GM12891 (cell line): Measurements from ENCODE around the gene LCN2.

ENCODE experiments used
- DNase-seq: peaks from one replicate; pipeline ENCODE4 v3.0.0; 2011; ENCODE audit warnings: low spot score; ENCODE audit not compliant: insufficient read length
- FAIRE-seq: peaks from 2 replicates; lab custom pipeline; 2011; peaks lifted over from hg19 to GRCh38; lab: Jason Lieb, UNC
- PAX5 ChIP-seq: IDR thresholded peaks from 2 replicates; pipeline ENCODE4 v1.6.1; 2011; ENCODE audit warnings: low read length, moderate library complexity, mild to moderate bottlenecking; ENCODE audit not compliant: insufficient read depth, severe bottlenecking
- POLR2A ChIP-seq: IDR thresholded peaks from 2 replicates; pipeline ENCODE4 v1.6.1; 2011; ENCODE audit warnings: low read depth, low read length, control low read depth
- POLR2AphosphoS5 ChIP-seq: IDR thresholded peaks from 2 replicates; pipeline ENCODE4 v1.6.1; 2011; ENCODE audit warnings: low read depth, low read length, control low read depth
- POU2F2 ChIP-seq: IDR thresholded peaks from 2 replicates; pipeline ENCODE4 v1.6.1; 2011; ENCODE audit warnings: low read depth, mild to moderate bottlenecking, control low read depth, low read length, moderate library complexity
- SPI1 ChIP-seq: IDR thresholded peaks from 2 replicates; pipeline ENCODE4 v1.6.1; 2011; ENCODE audit warnings: low read depth, low read length, control low read depth
- TAF1 ChIP-seq: IDR thresholded peaks from 2 replicates; pipeline ENCODE4 v1.6.1; 2011; ENCODE audit warnings: low read depth, low read length, control low read depth

Gene LCN2

DNA sequence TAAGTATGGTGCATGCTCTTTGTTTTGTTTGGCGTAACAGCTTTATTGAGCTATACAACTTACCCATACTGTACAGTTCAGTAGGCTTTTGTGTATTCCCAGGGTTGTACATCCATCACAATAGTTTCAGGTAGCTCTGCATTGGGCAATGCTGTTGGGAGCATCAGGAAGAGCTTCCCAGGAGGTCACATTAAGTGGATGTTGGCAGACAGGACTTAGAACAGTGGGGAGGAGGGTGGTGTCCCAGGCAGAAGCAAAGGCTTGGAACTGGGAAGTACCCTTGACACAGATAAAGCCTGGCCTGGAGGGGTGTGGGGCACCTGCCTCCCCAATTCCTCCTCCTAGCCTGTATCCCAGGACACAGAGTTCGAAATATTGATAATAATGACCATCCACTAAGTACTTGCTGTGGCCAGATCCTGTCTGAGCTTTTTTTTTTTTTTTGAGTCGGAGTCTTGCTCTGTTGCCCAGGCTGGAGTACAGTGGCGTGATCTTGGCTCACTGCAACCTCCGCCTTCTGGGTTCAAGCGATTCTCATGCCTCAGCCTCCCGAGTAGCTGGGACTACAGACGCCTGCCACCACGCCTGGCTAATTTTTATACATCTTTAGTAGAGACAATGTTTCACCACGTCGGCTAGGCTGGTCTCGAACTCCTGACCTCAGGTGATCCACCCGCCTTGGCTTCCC, 12.1 kb downstream of the LCN2 start:
- DNase-seq: no peak
- FAIRE-seq: no peak
- TF ChIP-seq PAX5 (no peak), POLR2A (no peak), TAF1 (no peak), POU2F2 (no peak), SPI1 (no peak), POLR2AphosphoS5 (no peak)

DNA sequence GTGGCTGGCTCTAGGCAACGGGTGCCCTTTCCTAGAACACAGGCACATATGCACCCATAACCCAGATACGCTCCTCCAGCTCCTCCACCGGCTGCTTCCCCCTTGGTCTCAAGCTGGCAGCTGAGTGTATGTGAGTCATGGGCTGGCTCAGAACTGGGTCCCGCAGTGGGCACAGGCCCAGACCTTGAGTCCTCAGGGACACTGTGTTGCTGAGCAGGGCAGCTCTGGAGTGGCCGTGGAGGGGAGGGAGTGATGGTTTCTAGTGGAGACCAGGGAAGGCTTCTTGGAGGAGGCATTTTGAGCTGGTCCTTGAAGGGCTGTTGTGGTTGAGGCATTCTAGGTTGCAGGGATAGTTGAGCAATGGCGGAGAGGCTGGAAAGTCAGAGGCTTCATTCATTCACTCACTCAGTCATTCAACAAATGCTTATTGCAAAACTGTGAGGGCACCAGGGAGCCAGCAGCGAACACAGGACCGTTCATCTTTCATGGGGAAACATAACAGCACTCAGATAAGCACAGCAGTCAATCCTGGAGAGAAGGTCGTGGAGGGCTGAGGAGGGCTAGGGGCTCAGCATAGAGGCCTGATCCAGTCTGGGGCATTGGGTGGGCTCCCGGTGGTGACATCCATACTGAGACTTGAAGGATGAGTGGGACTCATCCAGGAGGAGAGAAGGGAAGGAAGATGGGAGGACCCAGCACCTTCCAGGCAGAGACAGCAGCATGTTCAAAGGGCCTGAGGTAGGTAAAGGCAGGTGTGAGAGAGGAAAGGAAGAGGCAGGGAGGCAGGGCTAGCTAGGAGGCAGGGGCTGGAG, 13.2 kb downstream of the LCN2 start:
- DNase-seq: no peak
- FAIRE-seq: no peak
- no peak for TF ChIP-seq TAF1
- TF ChIP-seq POU2F2: no peak
- TF ChIP-seq POLR2A: no peak
- TF ChIP-seq PAX5: no peak
- no peak for TF ChIP-seq SPI1
- no peak for TF ChIP-seq POLR2AphosphoS5

DNA sequence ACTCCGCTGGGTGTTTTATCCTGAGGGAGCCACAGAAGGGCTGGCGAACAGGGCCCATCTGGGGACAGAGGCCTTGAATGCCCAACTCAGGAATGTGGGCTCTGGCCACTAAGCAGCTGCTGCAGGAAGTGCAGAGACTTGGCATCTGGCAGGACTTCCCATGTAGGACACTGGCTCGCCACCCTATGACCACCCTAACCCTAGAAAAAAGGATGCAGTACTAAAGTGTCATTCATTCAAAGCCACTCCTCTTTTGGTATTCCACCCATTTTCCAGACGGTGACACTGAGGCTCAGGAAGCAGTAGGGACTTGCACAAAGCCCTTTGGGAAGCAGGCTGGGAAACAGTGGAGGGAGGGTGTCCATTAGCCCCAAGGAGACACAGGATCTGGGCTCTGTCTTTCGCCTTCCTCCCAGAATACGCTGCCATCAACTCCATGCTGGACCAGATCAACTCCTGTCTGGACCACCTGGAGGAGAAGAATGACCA, 13.8 kb downstream of the LCN2 start:
- no peak for DNase-seq
- no peak for FAIRE-seq
- TF ChIP-seq POLR2AphosphoS5: 0 out of 2 replicates have a peak, but pooled peaks have one; percentile 13
- no peak; the same call in 1 of the 2 replicates for TF ChIP-seq POLR2A

DNA sequence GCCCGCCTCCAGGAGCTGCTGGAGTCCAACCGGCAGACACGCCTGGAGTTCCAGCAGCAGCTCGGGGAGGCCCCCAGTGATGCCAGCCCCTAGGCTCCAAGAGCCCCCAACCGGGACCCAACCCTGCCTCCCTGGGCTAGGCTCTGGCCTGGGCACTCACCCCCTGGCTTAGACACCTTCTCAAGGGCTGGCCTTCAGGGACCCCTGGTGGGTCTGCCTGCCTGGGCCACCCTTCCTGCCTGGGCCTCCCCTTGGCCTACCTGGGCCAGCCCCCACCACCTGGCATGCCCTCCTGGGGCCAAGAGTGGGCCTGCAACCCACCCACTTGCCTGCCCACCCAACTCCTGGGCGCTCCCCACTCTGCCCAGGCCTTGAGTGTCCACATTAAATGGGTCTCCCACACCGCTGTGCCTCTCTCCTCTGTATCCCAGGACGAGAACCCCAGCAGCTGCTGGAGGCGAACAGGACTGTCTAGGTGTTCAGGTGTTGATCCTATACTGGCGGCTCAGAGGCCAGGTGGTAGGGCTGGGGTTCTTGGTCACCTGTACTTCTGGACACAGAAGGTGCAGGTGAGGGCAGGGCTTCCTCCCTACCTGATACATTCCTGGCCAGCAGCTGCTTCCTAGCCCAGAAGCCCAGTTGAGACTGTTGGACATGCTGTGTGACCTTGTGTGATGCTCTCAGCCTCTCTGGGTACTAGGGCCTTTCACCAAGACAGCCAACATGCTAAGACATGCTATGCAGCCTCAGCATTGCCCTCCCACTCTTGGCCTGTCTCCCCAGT, 14.5 kb downstream of the LCN2 start:
- no peak for TF ChIP-seq POU2F2
- no peak for TF ChIP-seq POLR2AphosphoS5
- TF ChIP-seq PAX5: no peak
- no peak for TF ChIP-seq SPI1
- no peak for FAIRE-seq
- DNase-seq: no peak

DNA sequence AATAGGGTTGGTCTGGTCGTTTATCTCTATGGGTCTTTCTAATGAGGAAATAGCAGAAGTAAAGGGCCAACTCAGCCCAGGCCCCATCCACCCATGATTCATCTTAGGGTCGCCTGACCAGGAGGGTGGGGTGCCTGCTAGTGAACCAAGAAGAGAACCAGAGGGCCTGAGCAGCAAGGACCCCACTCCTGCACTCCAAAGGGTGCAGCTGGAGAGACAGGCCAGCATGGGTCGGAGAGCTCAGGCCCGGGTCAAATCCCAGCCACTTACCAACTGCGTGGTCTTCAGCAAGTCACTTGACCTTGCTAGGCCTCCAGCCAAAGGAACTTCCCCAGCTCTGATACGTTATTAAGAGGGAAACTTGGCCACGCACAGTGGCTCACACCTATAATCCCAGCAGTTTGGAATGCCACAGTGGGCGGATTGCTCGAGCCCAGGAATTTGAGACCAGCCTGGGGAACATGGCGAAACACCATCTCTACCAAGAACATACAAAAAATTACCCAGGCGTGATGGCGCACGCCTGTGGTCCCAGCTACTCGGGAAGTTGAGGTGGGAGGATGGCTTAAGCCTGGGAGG, 15.1 kb downstream of the LCN2 start:
- FAIRE-seq (no peak), DNase-seq (no peak)
- TF ChIP-seq PAX5 (no peak), SPI1 (no peak), POLR2AphosphoS5 (no peak), POLR2A (no peak), POU2F2 (no peak), TAF1 (no peak)

DNA sequence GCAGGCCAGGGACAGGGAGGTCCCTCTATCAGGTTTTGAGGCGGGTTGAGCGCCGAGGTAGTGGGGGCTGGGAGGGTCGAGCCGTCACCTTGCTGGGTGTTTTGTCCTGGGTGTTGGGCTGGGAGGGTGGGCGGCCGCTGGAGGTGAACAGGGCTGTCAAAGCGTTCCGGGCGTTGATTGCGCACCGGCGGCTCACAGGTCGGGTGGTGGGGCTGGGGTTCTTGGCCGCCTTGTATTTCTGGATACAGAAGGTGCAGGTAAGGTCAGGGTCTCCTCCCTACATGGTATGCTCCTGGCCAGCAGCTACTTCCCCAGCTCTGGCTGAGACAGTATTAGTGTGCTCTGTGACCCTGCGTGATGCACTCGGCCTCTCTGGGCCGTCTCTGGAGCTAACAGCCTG, 16.9 kb downstream of the LCN2 start:
- FAIRE-seq (no peak), DNase-seq (no peak)
- TF ChIP-seq SPI1: no peak

DNA sequence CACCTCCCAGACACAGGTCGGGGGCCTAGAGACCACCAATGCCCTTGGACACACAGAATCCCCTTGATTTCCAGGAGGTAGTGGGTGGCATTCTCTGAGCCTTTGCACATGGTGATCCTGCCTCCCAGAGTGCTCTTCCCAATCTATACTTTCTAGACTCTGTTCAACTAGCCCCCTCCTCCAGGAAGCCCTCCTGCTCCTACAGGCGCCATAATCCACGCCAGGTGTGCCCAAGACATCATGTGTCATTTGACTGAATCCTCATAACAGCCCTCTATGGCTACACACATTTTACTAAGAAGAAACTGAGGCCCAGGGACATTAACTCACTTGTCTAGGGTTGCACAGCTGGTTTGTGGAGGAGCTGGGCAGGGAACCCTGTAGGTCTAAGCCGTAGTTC, 18.0 kb downstream of the LCN2 start:
- no peak for DNase-seq
- FAIRE-seq: no peak
- TF ChIP-seq POLR2A (no peak), POLR2AphosphoS5 (no peak), POU2F2 (no peak), TAF1 (no peak), SPI1 (no peak), PAX5 (no peak)

DNA sequence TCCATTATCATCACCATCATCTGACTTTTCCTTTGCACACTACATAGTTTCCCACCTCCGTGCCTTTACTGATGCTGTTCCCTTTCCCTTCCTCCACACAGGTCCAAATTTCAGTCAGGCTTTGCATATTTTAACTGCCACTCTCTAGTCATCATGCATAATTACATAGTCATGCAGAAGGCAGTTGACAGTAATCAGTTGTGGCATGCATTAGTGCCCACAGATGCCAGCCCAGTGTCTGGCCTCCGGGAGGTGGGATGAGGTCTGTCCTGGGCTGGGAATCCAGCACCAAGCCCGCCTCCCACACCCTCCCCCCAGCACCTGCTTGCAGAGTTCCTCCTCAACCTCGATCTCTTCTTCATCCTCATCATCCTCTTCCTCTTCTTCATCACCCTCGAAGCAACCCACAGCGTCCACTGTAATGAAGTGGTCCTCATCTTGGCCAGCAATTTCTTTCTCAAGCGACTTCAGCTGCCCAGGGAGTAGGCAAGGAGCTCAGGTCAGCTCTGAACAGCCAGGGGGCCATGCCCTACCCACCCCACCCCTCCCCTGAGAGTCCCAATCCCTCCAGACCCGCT, 19.6 kb downstream of the LCN2 start:
- DNase-seq: no peak
- FAIRE-seq: no peak
- TF ChIP-seq PAX5: no peak
- no peak for TF ChIP-seq POLR2AphosphoS5
- no peak for TF ChIP-seq TAF1
- TF ChIP-seq POU2F2: no peak
- TF ChIP-seq SPI1: no peak
- no peak for TF ChIP-seq POLR2A

DNA sequence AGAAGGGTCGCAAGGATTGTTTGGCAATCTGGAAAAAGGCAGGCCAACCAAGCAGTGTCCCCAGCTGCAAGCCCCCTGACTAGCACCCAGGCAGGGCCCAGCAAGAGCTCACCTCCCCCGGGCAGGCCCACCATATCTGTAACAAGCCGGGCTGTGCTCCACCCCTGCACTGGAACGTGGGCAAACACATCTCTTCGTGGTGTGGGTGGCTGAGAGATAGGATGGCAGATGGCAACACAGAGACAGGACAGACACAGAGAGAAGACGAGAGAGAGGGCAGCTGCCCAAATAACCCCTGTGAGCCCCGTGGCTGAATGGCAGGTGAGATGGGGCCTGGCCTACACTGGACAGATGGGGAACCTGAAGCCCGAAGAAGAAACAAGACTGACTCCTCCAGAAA, 20.2 kb downstream of the LCN2 start:
- TF ChIP-seq POU2F2: no peak
- no peak for TF ChIP-seq SPI1
- TF ChIP-seq TAF1: no peak
- TF ChIP-seq POLR2A: no peak
- no peak for TF ChIP-seq PAX5
- TF ChIP-seq POLR2AphosphoS5: no peak
- FAIRE-seq: no peak
- DNase-seq: no peak
